ENCODE data around the gene HMGCLL1.

GRCh38 chr6:55528624-55529023, 50.4 kb downstream of the HMGCLL1 start:
- TF ChIP-seq CTCF (IDR thresholded peaks at IDR 0.05) (peak in 1 of 3 experiments; percentile 7), POLR2A (IDR thresholded peaks at IDR 0.05; ENCODE audit: low read depth) (no peak), EP300 (IDR thresholded peaks at IDR 0.05) (no peak), POLR2AphosphoS5 (IDR thresholded peaks at IDR 0.05) (no peak)

Measured in esophagus muscularis mucosa (tissue), 4 donors.